Heart left ventricle (tissue), 13 donors: ENCODE measurements around the gene TMEM51.

ENCODE experiments used
- CTCF ChIP-seq, 12 donors: fragments of 200-600 bp; sonication (generic) in 4 of 12; IDR thresholded peaks; one replicate each; pipeline versions ENCODE4 v1.5.0 to v1.8.0; 2018 to 2022; ENCODE audit warnings: antibody characterized with exemption in 12 of 12, mild to moderate bottlenecking in 5 of 12
- POLR2A ChIP-seq, 2 donors: fragments of 450-650 bp; IDR thresholded peaks; one replicate each; pipeline ENCODE4 v1.6.1; 2017; ENCODE audit warnings: antibody characterized with exemption in 2 of 2, mild to moderate bottlenecking in 2 of 2, moderate library complexity in 2 of 2
- donor health status: ischemic (EF 13 %, LVEDD 7.1; RV severe dilation, severe dysfunction).
- donor health status: DM: no; HTN: yes; CAD: no.
- donor health status: DM: no; HTN: no; CAD: no.
- donor health status: ischemic (EF 25% LVEDD 6.9; RV normal size, moderate dysfunction).
- donor health status: ischemic (EF 25% LVEDD 5.7; RV mildly dilated, moderate dysfunction).
- donor health status: ischemic (EF 35%, LVEDD 5.7; RV mildly dilated, moderate dysfunction).
- donor health status: nonischemic (EF 11% LVEDD 7.7; RV severe dilation, severe dysfunction).
- donor health status: DM: yes; HTN: yes; CAD: no.
- donor health status: PGD.
- donor health status: ischemic (EF 29% LVEDD 5.4; RV normal size, mild dysfunction).
- donor health status: nonischemic (EF 23%, LVEDD 6.1; RV moderate dilation, normal function).

DNA sequence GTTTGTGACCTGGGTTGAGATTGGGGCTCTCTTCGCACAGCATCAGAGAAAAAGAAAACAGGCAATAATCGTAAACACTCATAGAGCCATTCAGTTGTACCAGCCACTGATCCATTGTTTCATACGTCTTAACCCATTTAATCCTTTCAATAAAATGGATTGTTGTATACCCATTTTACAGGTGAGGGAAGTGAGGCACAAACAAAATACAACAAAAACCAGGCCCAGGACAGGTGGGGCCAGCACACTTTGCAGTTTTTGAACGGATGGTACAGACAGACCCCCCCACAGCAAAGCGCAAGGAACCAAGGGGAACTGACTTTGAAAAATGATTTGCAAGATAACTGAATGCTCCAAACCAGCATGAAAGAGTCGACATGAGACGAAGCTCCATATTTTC, 89.2 kb downstream of the TMEM51 start:
- TF ChIP-seq CTCF (IDR thresholded peaks at IDR 0.05) (no peak), POLR2A (IDR thresholded peaks at IDR 0.05) (no peak)
